Adrenal gland (tissue), 12 donors: ENCODE results near the gene COL1A1. TPM values are rescaled to one million over a fixed set of nuclear protein-coding genes. Genes with fewer than 3 reads are reported as not detected.

ENCODE experiments used
- DNase-seq, 7 donors: peaks; one replicate each; pipeline ENCODE4 v3.0.0-alpha.2; 2019 to 2020
- H3K27ac ChIP-seq, 5 donors: fragments of 200-600 bp; sonication (generic) in 4 of 5; 1 replicate in 3 of 5; 2 replicates in 2 of 5; pipeline versions ENCODE4 v1.5.1 to v1.8.0; 2016 to 2020; ENCODE audit warnings: mild to moderate bottlenecking in 1 of 5
- H3K27me3 ChIP-seq: fragments of 200-600 bp; 2 replicates; pipeline ENCODE4 v1.8.0; 2021
- H3K36me3 ChIP-seq, 2 donors: fragments of 200-600 bp; replicated peaks in 1 of 2; 1 replicate in 1 of 2; 2 replicates in 1 of 2; pipeline versions ENCODE4 v1.5.1 to v1.8.0; 2018 to 2022
- H3K4me1 ChIP-seq, 2 donors: fragments of 200-600 bp; replicated peaks in 1 of 2; 1 replicate in 1 of 2; 2 replicates in 1 of 2; pipeline versions ENCODE4 v1.5.1 to v1.8.0; 2018 to 2021
- H3K4me3 ChIP-seq, 4 donors: fragments of 200-600 bp; sonication (generic) in 3 of 4; one replicate each; pipeline ENCODE4 v1.5.1; 2016 to 2018
- H3K9me3 ChIP-seq, 3 donors: fragments of 200-600 bp; sonication (generic) in 1 of 3; replicated peaks in 1 of 3; 1 replicate in 2 of 3; 2 replicates in 1 of 3; pipeline versions ENCODE4 v1.5.1 to v1.8.0; 2016 to 2021
- CTCF ChIP-seq, 6 experiments: fragments of 450-650 bp in 4 of 6; fragments of 200-600 bp in 2 of 6; sonication (generic) in 1 of 6; IDR thresholded peaks; 1 replicate in 5 of 6; 2 replicates in 1 of 6; pipeline versions ENCODE4 v1.5.1 to v1.8.0; 2016 to 2021; ENCODE audit warnings: antibody characterized with exemption in 6 of 6, mild to moderate bottlenecking in 2 of 6, moderate library complexity in 1 of 6
- POLR2A ChIP-seq, 2 donors: fragments of 450-650 bp; IDR thresholded peaks; one replicate each; pipeline ENCODE4 v1.6.1; 2017; ENCODE audit warnings: antibody characterized with exemption in 2 of 2, mild to moderate bottlenecking in 2 of 2, moderate library complexity in 1 of 2
- WGBS, 4 donors: extraction: QIAGEN DNeasy Blood & Tissue Kit in 2 of 4; methylation state at CpG; one replicate each; pipeline versions ENCODE4 v1.1.5 to v1.1.7; 2013 to 2017; 5-methylcytosine and 5-hydroxymethylcytosine counted together
- intact Hi-C, 2 donors: fragments of 100-400 bp; cut with DNase I; formaldehyde crosslinking; loops; one replicate each; pipeline versions ENCODE4 v1.14.1 to v1.15.0; 2022 to 2023
- polyA plus RNA-seq, 3 donors: library from polyadenylated mRNA; stranded (reverse); fragments of 200-250 nt in 2 of 3; fragments of 350-450 nt in 1 of 3; fragmentation: Illumina TruSeq in 1 of 3; extraction: RNeasy Lipid Tissue Mini Kit (QIAGEN cat#74804) in 1 of 3; gene quantifications; one replicate each; pipeline ENCODE4 v1.2.3, GENCODE V29; 2013 to 2014
- total RNA-seq, 9 donors: library from RNA; depleted of rRNA in 4 of 9; stranded (reverse); fragments of >200 nt in 4 of 9; fragments of 120-200 nt in 1 of 9; fragmentation: NEBNext Ultra II Directional in 1 of 9; extraction: Animal tissue kit (Norgen Biotek cat#: 25700) in 1 of 9; gene quantifications; one replicate each; pipeline versions ENCODE4 v1.1.0 to v1.2.4, GENCODE V29; 2013 to 2023
- donor health status: healthy with polysubstance abuse.
- donor health status: Bipolar disorder and iron deficiency.
- donor health status: DM: yes; HTN: yes; CAD: no.
- donor health status: DM: no; HTN: no; CAD: no.
- donor health status: DM: no; HTN: no; CAD: no.
- donor health status: DM: yes; HTN: yes; CAD: no.

COL1A1 gene
- total and polyA plus RNA-seq, 12 donors = 39.6 to 263 (median 87.2) TPM

GRCh38 chr17:50139950-50140885 lies 61.2 kb downstream of the COL1A1 start:
- intact Hi-C loops = no loop called here
- H3K4me1 ChIP-seq = peaks cover 8 to 15% of the 10 kb centered on the region in 2 donors
- 41 to 45% (median 44%) methylated on average over 17 to 19 of the region's 19 CpGs for WGBS, 4 donors
- TF ChIP-seq CTCF (IDR thresholded peaks at IDR 0.05) = peak; percentile 90 to 97 (median 94)
- no peak for TF ChIP-seq POLR2A (IDR thresholded peaks at IDR 0.05)
- H3K4me3 ChIP-seq = no peak overlapping the region
- H3K9me3 ChIP-seq = no peaks in the 10 kb centered on the region
- DNase-seq = peak; percentile 78 to 91 (median 82)
- peak overlapping the region in 2 of 5 donors; percentile 21 to 52 for H3K27ac ChIP-seq
- H3K36me3 ChIP-seq = peaks cover 0 to 100% of the 10 kb centered on the region in 2 donors
- no peaks in the 10 kb centered on the region for H3K27me3 ChIP-seq

- TF ChIP-seq CTCF (IDR thresholded peaks at IDR 0.05) (no peak), POLR2A (IDR thresholded peaks at IDR 0.05) (no peak)
- Histone ChIP-seq H3K36me3 (peaks cover 0 to 100% of the 10 kb centered on the region in 2 donors), H3K27ac (peak overlapping the region in 2 of 5 donors; percentile 6 to 12)
These were observed 62.1 kb downstream of the COL1A1 start for GRCh38 chr17:50139185-50139783.

GRCh38 chr17:50137042-50137441 lies 64.4 kb downstream of the COL1A1 start:
- peaks cover 0 to 81% of the 10 kb centered on the region in 2 donors for H3K36me3 ChIP-seq

More at GRCh38 chr17:50139185-50139783, 62.1 kb downstream of the COL1A1 start:
- WGBS, 4 donors = 83 to 85% (median 84%) methylated on average over 15 of the region's 15 CpGs
- intact Hi-C loops = no loop called here
- Histone ChIP-seq H3K9me3 (no peaks in the 10 kb centered on the region), H3K27me3 (no peaks in the 10 kb centered on the region), H3K4me1 (peaks cover 0 to 11% of the 10 kb centered on the region in 2 donors), H3K4me3 (no peak overlapping the region)
- DNase-seq = peak in 1 of 7 donors; percentile 20

More at GRCh38 chr17:50137042-50137441, 64.4 kb downstream of the COL1A1 start:
- no peaks in the 10 kb centered on the region for H3K27me3 ChIP-seq
- no peak for TF ChIP-seq POLR2A (IDR thresholded peaks at IDR 0.05)
- TF ChIP-seq CTCF (IDR thresholded peaks at IDR 0.05) = no peak
- WGBS, 4 donors = 86 to 93% (median 88%) methylated on average over 4 of the region's 4 CpGs
- H3K27ac ChIP-seq = no peak overlapping the region
- H3K9me3 ChIP-seq = no peaks in the 10 kb centered on the region
- intact Hi-C loops = no loop called here
- H3K4me1 ChIP-seq = peaks cover 15 to 28% of the 10 kb centered on the region in 2 donors
- DNase-seq = no peak
- H3K4me3 ChIP-seq = no peak overlapping the region
